Large intestine (tissue), 3 donors: ENCODE measurements around the gene SH3RF1. TPM values are rescaled to one million over a fixed set of nuclear protein-coding genes. Genes with fewer than 3 reads are reported as not detected.
A peak's percentile ranks its signal among the peaks of the same experiment; 100 is the strongest.

Experiments
- DNase-seq, 2 donors: peaks; one replicate each; pipeline versions ENCODE4 v3.0.0 to v3.0.0-alpha.2; 2013
- H3K27ac ChIP-seq: one replicate; pipeline ENCODE4 v1.5.1; 2013; ENCODE audit warnings: low read length
- H3K27me3 ChIP-seq: 2 replicates; pipeline ENCODE4 v1.6.1; 2013; ENCODE audit warnings: low read length; ENCODE audit not compliant: control insufficient read depth, insufficient read depth
- H3K36me3 ChIP-seq: 2 replicates; pipeline ENCODE4 v1.6.1; 2013; ENCODE audit warnings: low read length; ENCODE audit not compliant: control insufficient read depth, insufficient read depth
- H3K4me1 ChIP-seq: one replicate; pipeline ENCODE4 v1.6.1; 2013; ENCODE audit warnings: low read length; ENCODE audit not compliant: control insufficient read depth, insufficient read depth
- H3K4me3 ChIP-seq: one replicate; pipeline ENCODE4 v1.5.1; 2013; ENCODE audit warnings: low read length
- H3K9me3 ChIP-seq: one replicate; pipeline ENCODE4 v1.6.1; 2013; ENCODE audit warnings: mild to moderate bottlenecking, low read depth, low read length, moderate library complexity; ENCODE audit not compliant: control insufficient read depth
- WGBS: methylation state at CpG from one replicate; pipeline ENCODE4 v1.1.5; 2013; ENCODE audit warnings: low lambda C conversion rate; ENCODE audit not compliant: insufficient coverage; 5-methylcytosine and 5-hydroxymethylcytosine counted together
- polyA plus RNA-seq: library from polyadenylated mRNA; unstranded; fragments of 120-200 nt; gene quantifications from one replicate; pipeline ENCODE4 v1.2.1, GENCODE V29; 2013

Gene SH3RF1
- polyA plus RNA-seq, 1 donor: 30.1 TPM

DNA sequence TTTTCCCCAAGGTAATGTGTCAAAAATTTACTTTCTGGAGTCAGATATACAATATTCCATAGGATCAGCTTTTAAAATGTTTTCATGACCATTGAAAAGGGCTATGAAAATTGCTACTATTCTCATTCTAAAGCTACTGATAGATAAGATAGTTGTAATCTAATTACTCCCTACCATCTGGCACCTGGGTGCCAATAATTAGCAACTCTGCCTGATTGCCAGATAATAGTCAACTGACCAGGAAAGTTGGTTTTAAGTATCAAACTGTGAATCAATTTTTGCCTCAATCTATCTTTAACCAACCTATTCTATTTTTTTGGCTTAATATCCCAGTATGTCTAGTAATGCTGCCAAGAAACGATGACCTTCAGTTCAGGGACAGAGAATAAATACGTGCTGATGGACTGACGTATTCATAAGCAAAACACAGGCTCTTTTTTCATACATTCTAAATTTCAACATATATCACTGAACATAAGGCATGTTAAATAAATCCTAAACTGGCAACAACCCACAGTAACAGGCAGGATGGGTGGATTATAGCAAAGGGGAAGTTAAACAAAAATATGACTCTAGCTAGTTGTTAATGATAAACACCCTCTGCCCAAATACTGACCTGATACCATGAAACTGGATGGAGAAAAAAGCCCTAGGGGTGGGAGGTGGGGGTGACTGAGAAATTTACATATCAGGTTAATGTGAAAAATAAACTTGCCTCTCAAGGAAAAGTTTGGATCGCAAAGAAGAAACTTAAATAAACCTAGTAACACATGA is 18.2 kb downstream of the SH3RF1 start:
- H3K4me1 ChIP-seq: peaks cover 57% of the 10 kb centered on the region
- no peaks in the 10 kb centered on the region for H3K9me3 ChIP-seq
- peak overlapping the region; percentile 99 for H3K27ac ChIP-seq
- DNase-seq: no peak
- no peaks in the 10 kb centered on the region for H3K36me3 ChIP-seq
- no CpG with 5 or more reads among the region's 4 CpGs for WGBS
- no peaks in the 10 kb centered on the region for H3K27me3 ChIP-seq
- no peak overlapping the region for H3K4me3 ChIP-seq

DNA sequence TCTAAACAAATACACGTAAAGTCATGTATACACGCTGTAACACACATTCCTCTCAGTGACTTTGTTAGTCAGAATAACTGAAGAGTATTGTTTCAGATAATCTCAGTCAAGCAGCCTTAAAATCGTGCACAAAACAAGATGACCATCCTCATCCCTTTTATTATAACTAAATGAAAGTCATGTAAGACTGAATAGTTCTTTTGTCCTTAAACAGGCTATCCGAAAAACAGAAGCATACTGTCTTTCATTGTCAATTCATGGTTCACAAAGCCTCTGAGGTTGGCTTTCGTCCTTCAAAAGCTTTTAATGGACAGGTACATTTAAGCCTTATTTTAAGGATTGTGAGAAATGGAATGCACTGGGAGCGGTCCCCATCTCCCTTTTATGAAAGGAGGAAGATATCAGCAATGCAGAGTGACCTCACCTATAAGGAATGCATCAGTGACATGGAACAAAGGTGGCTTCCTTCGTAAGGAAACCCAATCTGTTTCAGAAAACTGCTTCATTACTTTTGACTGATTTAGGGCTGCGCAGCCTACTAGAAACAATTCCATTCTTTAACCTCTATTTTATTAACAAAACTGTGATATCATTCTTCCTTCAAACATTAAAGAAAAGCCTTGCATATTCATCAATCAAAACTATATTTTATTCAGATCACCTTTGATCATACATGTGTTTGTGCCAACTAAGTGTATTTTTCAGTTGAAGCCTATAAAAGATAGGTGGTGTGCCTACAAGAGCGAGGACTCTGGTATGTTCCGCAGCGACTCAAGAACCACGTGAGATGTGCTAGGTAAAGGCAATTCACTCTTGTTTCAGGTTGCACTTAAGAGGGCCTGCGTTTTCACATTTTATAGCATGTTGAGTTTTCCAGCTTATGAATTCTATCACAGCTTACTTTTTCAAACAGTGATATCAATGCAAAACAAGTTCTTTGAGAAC is 19.2 kb downstream of the SH3RF1 start:
- Histone ChIP-seq H3K4me1 (peaks cover 60% of the 10 kb centered on the region), H3K9me3 (no peaks in the 10 kb centered on the region), H3K36me3 (no peaks in the 10 kb centered on the region), H3K27ac (peak overlapping the region; percentile 99), H3K27me3 (no peaks in the 10 kb centered on the region), H3K4me3 (no peak overlapping the region)
- peak; percentile 71 to 86 for DNase-seq
- WGBS: 65% methylated on average over 4 of the region's 13 CpGs

- Histone ChIP-seq H3K9me3 (no peaks in the 10 kb centered on the region), H3K36me3 (no peaks in the 10 kb centered on the region), H3K4me1 (peaks cover 60% of the 10 kb centered on the region), H3K27ac (peak overlapping the region; percentile 99), H3K4me3 (no peak overlapping the region), H3K27me3 (no peaks in the 10 kb centered on the region)
- WGBS: no CpG with 5 or more reads among the region's 1 CpG
- peak; percentile 84 to 91 for DNase-seq
Measured at GRCh38 chr4:169250796-169251195, 20.0 kb downstream of the SH3RF1 start.

DNA sequence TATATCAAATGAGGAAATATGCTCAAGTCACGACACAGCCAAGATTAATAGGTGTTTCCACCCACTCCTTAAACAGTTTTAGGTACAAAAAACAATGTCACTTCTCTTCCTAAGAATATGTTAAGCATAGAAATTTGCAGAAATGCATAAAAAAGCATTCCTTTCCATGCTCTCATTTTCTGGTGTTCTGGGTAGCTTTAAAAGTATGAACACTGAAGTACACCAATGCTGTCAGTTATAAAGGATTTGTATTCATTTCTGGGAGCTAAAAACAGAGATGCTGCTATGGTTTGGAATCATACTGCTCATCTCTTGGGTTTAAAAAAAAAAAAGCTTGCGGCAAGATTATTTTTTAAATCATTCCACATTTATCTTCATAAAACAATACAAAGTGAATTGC is 20.8 kb downstream of the SH3RF1 start:
- Histone ChIP-seq H3K27me3 (no peaks in the 10 kb centered on the region), H3K4me1 (peaks cover 58% of the 10 kb centered on the region), H3K4me3 (peak overlapping the region; percentile 13), H3K9me3 (no peaks in the 10 kb centered on the region), H3K36me3 (no peaks in the 10 kb centered on the region), H3K27ac (peak overlapping the region; percentile 99)
- DNase-seq: no peak
- 80% methylated on average over 1 of the region's 2 CpGs for WGBS

DNA sequence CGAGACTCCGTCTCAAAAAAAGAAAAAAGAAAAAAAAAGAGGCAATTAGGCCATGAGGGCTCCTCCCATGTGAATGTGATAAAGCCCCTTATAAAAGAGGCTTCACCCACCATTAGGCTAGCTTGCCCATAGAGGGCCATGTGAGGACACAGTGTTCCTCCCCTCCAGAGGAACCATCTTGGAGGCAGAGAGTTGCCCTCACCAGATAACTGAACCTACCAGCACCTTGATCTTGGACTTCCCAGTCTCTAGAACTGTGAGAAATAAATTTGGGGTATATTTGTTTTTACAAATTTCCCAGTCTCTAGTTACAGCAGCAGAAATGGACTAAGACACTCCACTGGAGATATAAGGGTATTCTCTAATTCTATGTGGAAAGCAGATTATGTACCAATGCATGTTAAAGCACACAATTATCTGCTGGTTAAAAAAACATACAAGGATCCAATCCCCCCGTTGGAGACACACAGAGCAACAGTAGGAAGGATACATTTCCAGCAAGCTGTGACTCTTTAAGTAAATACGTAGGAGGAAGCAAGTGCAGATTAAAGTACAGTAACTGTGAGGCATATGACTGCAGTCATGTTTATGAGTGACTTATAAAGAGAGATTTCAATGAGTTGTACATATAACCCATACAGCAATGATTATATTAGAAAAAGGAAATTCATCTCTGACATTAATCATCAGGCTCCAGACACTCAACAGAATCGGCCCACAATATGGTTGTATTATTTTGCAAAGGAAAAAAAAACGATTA is 21.4 kb downstream of the SH3RF1 start:
- Histone ChIP-seq H3K4me1 (peaks cover 54% of the 10 kb centered on the region), H3K9me3 (no peaks in the 10 kb centered on the region), H3K27me3 (no peaks in the 10 kb centered on the region), H3K4me3 (peak overlapping the region; percentile 13), H3K27ac (peak overlapping the region; percentile 99), H3K36me3 (no peaks in the 10 kb centered on the region)
- WGBS: 40% methylated on average over 1 of the region's 6 CpGs
- peak; percentile 74 to 91 for DNase-seq

DNA sequence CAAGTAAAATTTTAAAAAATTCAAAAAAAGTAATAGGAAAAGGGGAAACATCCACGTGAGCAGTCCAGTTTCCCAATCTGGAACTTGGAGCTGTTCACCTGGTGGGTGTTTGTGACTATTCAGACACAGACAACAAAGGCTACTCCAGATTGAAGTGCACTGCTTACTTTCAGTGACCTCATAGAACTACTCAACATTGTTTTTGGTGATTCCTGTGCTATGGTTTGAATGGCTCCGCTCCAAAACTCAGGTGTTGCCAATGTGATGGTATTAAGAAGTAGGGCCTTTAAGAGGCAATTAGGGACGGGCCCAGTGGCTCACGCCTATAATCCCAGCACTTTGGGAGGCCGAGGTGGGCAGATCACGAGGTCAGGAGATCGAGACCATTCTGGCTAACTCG is 22.1 kb downstream of the SH3RF1 start:
- H3K27me3 ChIP-seq: no peaks in the 10 kb centered on the region
- H3K4me1 ChIP-seq: peaks cover 53% of the 10 kb centered on the region
- peak overlapping the region; percentile 99 for H3K27ac ChIP-seq
- DNase-seq: no peak
- H3K4me3 ChIP-seq: no peak overlapping the region
- H3K9me3 ChIP-seq: no peaks in the 10 kb centered on the region
- WGBS: no CpG with 5 or more reads among the region's 8 CpGs
- no peaks in the 10 kb centered on the region for H3K36me3 ChIP-seq

DNA sequence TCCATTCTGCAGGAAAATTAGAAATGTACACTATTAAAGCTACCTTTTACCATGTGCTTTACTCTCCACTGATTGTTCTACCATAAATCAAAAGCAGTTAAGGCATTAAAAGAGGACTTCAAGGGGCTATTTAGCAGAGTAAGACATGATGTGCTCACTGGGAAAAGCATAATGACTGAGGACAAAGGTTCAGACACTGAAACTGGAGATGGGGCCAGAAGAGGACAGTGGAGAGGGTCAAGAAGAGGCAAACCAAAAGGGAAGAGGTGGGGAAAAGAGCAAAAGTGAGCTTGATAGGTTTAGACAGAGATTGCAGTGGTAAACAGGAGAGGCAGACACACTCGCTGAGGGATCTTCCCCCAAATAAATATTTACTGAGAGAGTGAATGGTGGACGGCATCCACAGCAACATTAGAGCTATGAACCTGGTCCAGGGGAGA is 23.8 kb downstream of the SH3RF1 start:
- WGBS: no CpG with 5 or more reads among the region's 2 CpGs
- no peaks in the 10 kb centered on the region for H3K27me3 ChIP-seq
- H3K9me3 ChIP-seq: no peaks in the 10 kb centered on the region
- no peak overlapping the region for H3K4me3 ChIP-seq
- no peaks in the 10 kb centered on the region for H3K36me3 ChIP-seq
- H3K4me1 ChIP-seq: peaks cover 39% of the 10 kb centered on the region
- peak overlapping the region; percentile 66 for H3K27ac ChIP-seq
- peak in 1 of 2 donors; percentile 76 for DNase-seq

DNA sequence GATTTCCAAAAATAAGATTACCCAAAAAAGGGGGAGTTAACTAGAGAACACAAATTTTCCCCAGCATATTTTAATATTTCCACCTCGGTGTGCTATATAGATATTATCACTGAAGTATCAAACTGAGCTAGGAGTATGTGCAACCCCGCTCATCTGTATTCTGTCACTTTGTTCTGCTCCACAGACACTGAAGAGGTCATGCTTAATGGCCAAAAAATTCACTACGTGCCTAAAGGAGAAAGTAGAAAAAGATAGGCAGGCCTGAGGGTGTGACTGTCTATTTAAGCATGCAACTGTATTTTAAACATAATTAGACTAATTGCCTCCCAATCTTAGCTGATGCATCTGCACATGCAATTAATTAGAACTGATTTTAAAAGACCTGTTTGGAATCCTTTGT is 24.5 kb downstream of the SH3RF1 start:
- Histone ChIP-seq H3K9me3 (no peaks in the 10 kb centered on the region), H3K27me3 (no peaks in the 10 kb centered on the region), H3K4me1 (peaks cover 37% of the 10 kb centered on the region), H3K27ac (peak overlapping the region; percentile 66), H3K4me3 (no peak overlapping the region), H3K36me3 (no peaks in the 10 kb centered on the region)
- WGBS: no CpG with 5 or more reads among the region's 3 CpGs
- no peak for DNase-seq

GRCh38 chr4:169245061-169245460 is 25.7 kb downstream of the SH3RF1 start:
- no peaks in the 10 kb centered on the region for H3K27me3 ChIP-seq
- DNase-seq: no peak
- no peaks in the 10 kb centered on the region for H3K36me3 ChIP-seq
- peaks cover 25% of the 10 kb centered on the region for H3K4me1 ChIP-seq
- H3K27ac ChIP-seq: no peak overlapping the region
- no CpG with 5 or more reads among the region's 2 CpGs for WGBS
- H3K9me3 ChIP-seq: no peaks in the 10 kb centered on the region
- H3K4me3 ChIP-seq: no peak overlapping the region
